IMR-90 (cell line): ENCODE results near the gene DDR1. TPM values are rescaled to one million over a fixed set of nuclear protein-coding genes. Genes with fewer than 3 reads are reported as not detected.

Experiments
- ATAC-seq: fragments of 200-7000 bp; cut with Tn5 transposase; 2 replicates; pipeline ENCODE4 v1.9.1; 2020; ENCODE audit warnings: low read depth, mild to moderate bottlenecking, moderate library complexity
- BruUV-seq: library from RNA; stranded (reverse); fragments of 400-500 nt; replicated peaks from 2 replicates; lab custom pipeline; 2021; lab: Mats Ljungman, UMichigan
- CTCF ChIA-PET: fragments of 300-600 bp; formaldehyde crosslinking; extraction: SDS; loops from one replicate; lab custom pipeline; 2021; ENCODE audit warnings: antibody characterized with exemption; lab: Yijun Ruan, JAX
- POLR2A ChIA-PET: fragments of 300-600 bp; sonication (Branson Sonifier 250); formaldehyde crosslinking; loops from one replicate; lab custom pipeline; 2022; ENCODE audit warnings: antibody characterized with exemption; ENCODE audit not compliant: unreplicated experiment; lab: Charles Lee
- DNase-seq: peaks from one replicate; pipeline ENCODE4 v3.0.0; 2013
- H2AFZ ChIP-seq: replicated peaks from 2 replicates; pipeline ENCODE3; 2013; ENCODE audit warnings: low read length, mild to moderate bottlenecking; ENCODE audit not compliant: poor library complexity
- H2AK5ac ChIP-seq: 2 replicates; pipeline ENCODE4 v1.6.1; 2013; ENCODE audit warnings: low read depth, low read length, inconsistent platforms
- H2AK9ac ChIP-seq: replicated peaks from 2 replicates; pipeline ENCODE3; 2013; ENCODE audit warnings: mild to moderate bottlenecking, low read depth, low read length, moderate library complexity; ENCODE audit not compliant: poor library complexity
- H2BK120ac ChIP-seq: 2 replicates; pipeline ENCODE4 v1.6.1; 2013; ENCODE audit warnings: low read depth, low read length, inconsistent platforms
- H2BK15ac ChIP-seq: 3 replicates; pipeline ENCODE4 v1.6.1; 2013; ENCODE audit warnings: low read depth, low read length, inconsistent platforms
- H2BK20ac ChIP-seq: 2 replicates; pipeline ENCODE4 v1.6.1; 2013; ENCODE audit warnings: low read depth, mild to moderate bottlenecking, inconsistent platforms, low read length, moderate library complexity
- H2BK5ac ChIP-seq: 2 replicates; pipeline ENCODE4 v1.6.1; 2013; ENCODE audit warnings: mild to moderate bottlenecking, low read depth, low read length, inconsistent platforms; ENCODE audit not compliant: poor library complexity, severe bottlenecking
- H3K14ac ChIP-seq: replicated peaks from 2 replicates; pipeline ENCODE4 v1.6.1; 2013; ENCODE audit warnings: low read depth, low read length, inconsistent platforms
- H3K18ac ChIP-seq: 2 replicates; pipeline ENCODE4 v1.6.1; 2013; ENCODE audit warnings: low read depth, low read length, control low read depth
- H3K23ac ChIP-seq: 2 replicates; pipeline ENCODE4 v1.6.1; 2013; ENCODE audit warnings: low read depth, low read length, inconsistent platforms
- H3K27ac ChIP-seq: 2 replicates; pipeline ENCODE4 v1.5.1; 2013; ENCODE audit warnings: mild to moderate bottlenecking, control low read depth, low read length; ENCODE audit not compliant: insufficient read depth
- H3K27me3 ChIP-seq: 2 replicates; pipeline ENCODE4 v1.6.1; 2013; ENCODE audit warnings: low read length; ENCODE audit not compliant: control insufficient read depth, insufficient read depth
- H3K36me3 ChIP-seq: 2 replicates; pipeline ENCODE4 v1.6.1; 2013; ENCODE audit warnings: low read length, mixed read lengths; ENCODE audit not compliant: control insufficient read depth, insufficient read depth
- H3K4ac ChIP-seq: 2 replicates; pipeline ENCODE4 v1.6.1; 2013; ENCODE audit warnings: low read depth, low read length, inconsistent platforms
- H3K4me1 ChIP-seq: 2 replicates; pipeline ENCODE4 v1.6.1; 2013; ENCODE audit warnings: low read length, mixed read lengths; ENCODE audit not compliant: control insufficient read depth, insufficient read depth
- H3K4me2 ChIP-seq: 2 replicates; pipeline ENCODE4 v1.6.1; 2013; ENCODE audit warnings: low read depth, mild to moderate bottlenecking, control low read depth, low read length, moderate library complexity
- H3K4me3 ChIP-seq: 2 replicates; pipeline ENCODE4 v1.5.1; 2013; ENCODE audit warnings: low read depth, mild to moderate bottlenecking, control low read depth, low read length, moderate library complexity; ENCODE audit not compliant: insufficient read depth
- H3K56ac ChIP-seq: 2 replicates; pipeline ENCODE4 v1.6.1; 2013; ENCODE audit warnings: low read length, inconsistent platforms; ENCODE audit not compliant: insufficient read depth; ENCODE audit errors: extremely low read depth
- H3K79me1 ChIP-seq, 2 experiments: 2 replicates each; pipeline ENCODE4 v1.6.1; 2013; ENCODE audit warnings: low read length in 2 of 2, inconsistent platforms in 1 of 2, low read depth in 1 of 2
- H3K9ac ChIP-seq: 2 replicates; pipeline ENCODE4 v1.6.1; 2013; ENCODE audit warnings: low read depth, low read length, control low read depth
- H3K9me1 ChIP-seq: 2 replicates; pipeline ENCODE4 v1.6.1; 2013; ENCODE audit warnings: low read length, inconsistent platforms; ENCODE audit not compliant: insufficient read depth
- H3K9me3 ChIP-seq: 2 replicates; pipeline ENCODE4 v1.6.1; 2013; ENCODE audit warnings: low read length; ENCODE audit not compliant: control insufficient read depth, insufficient read depth
- H4K20me1 ChIP-seq: 2 replicates; pipeline ENCODE4 v1.6.1; 2013; ENCODE audit warnings: low read length, inconsistent platforms; ENCODE audit not compliant: insufficient read depth
- H4K5ac ChIP-seq: 2 replicates; pipeline ENCODE4 v1.6.1; 2013; ENCODE audit warnings: mild to moderate bottlenecking, low read depth, low read length, control low read depth
- H4K8ac ChIP-seq, 2 experiments: 2 replicates each; pipeline ENCODE4 v1.6.1; 2013; ENCODE audit warnings: low read depth in 2 of 2, low read length in 2 of 2, control low read depth in 1 of 2, inconsistent platforms in 1 of 2
- H4K91ac ChIP-seq: 2 replicates; pipeline ENCODE4 v1.6.1; 2013; ENCODE audit warnings: low read depth, low read length, inconsistent platforms; ENCODE audit not compliant: insufficient read depth
- CEBPB ChIP-seq: IDR thresholded peaks from 2 replicates; pipeline ENCODE4 v1.6.1; 2012; ENCODE audit warnings: low read depth, low read length, improper control_type of control experiment
- CHD1 ChIP-seq: IDR thresholded peaks from 2 replicates; pipeline ENCODE4 v1.6.1; 2012; ENCODE audit warnings: low read depth, low read length, improper control_type of control experiment
- CTCF ChIP-seq: conservative IDR thresholded peaks from 2 replicates; pipeline ENCODE4 v1.5.1; 2012; ENCODE audit warnings: mild to moderate bottlenecking, low read depth, low read length, improper control_type of control experiment
- FOS ChIP-seq: fragments of 150-350 bp; IDR thresholded peaks from 2 replicates; pipeline ENCODE4 v1.6.1; 2016; ENCODE audit warnings: low read depth, low read length
- MAFK ChIP-seq: IDR thresholded peaks from 2 replicates; pipeline ENCODE4 v1.6.1; 2012; ENCODE audit warnings: low read depth, low read length, improper control_type of control experiment
- MXI1 ChIP-seq: IDR thresholded peaks from 2 replicates; pipeline ENCODE4 v1.6.1; 2012; ENCODE audit warnings: low read depth, mild to moderate bottlenecking, low read length, moderate library complexity, borderline replicate concordance
- NFE2L2 ChIP-seq: fragments of 150-350 bp; IDR thresholded peaks from 2 replicates; pipeline ENCODE4 v1.6.1; 2016; ENCODE audit warnings: low read depth, mild to moderate bottlenecking, low read length
- RAD21 ChIP-seq: IDR thresholded peaks from 2 replicates; pipeline ENCODE4 v1.6.1; 2012; ENCODE audit warnings: low read length, improper control_type of control experiment
- SMC3 ChIP-seq: fragments of 150-350 bp; IDR thresholded peaks from 2 replicates; pipeline ENCODE4 v1.6.1; 2016; ENCODE audit warnings: low read depth, mild to moderate bottlenecking, antibody characterized with exemption, low read length, moderate library complexity
- USF2 ChIP-seq: fragments of 150-350 bp; IDR thresholded peaks from 2 replicates; pipeline ENCODE4 v1.6.1; 2017; ENCODE audit warnings: mild to moderate bottlenecking, antibody characterized with exemption, low read length, low read depth
- WGBS, 2 experiments: methylation state at CpG; one replicate each; pipeline versions ENCODE4 v1.1.5 to v1.1.7; 2013; ENCODE audit warnings: missing lambda C conversion rate in 2 of 2; ENCODE audit not compliant: insufficient read length in 1 of 2; ENCODE audit errors: extremely low coverage in 2 of 2; 5-methylcytosine and 5-hydroxymethylcytosine counted together
- dilution Hi-C: fragments of 300-500 bp; cut with HindIII; formaldehyde crosslinking; loops from one replicate; pipeline ENCODE4 v1.14.3; 2018; ENCODE audit warnings: low sequenced_read_pairs; ENCODE audit not compliant: unreplicated experiment
- in situ Hi-C: fragments of 300-500 bp; cut with MboI; formaldehyde crosslinking; loops from 3 replicates; pipeline ENCODE4 v1.14.3; 2019; ENCODE audit warnings: low sequenced_read_pairs, inconsistent platforms, mixed read lengths
- intact Hi-C: fragments of 100-400 bp; cut with micrococcal nuclease; formaldehyde crosslinking; loops from 2 replicates; pipeline ENCODE4 v1.10.0; 2022
- polyA plus RNA-seq, 3 experiments: library from polyadenylated mRNA; depleted of rRNA; stranded (reverse); fragments of >200 nt; gene quantifications; 2 replicates each; pipeline ENCODE4 v1.2.3, GENCODE V29; 2012; ENCODE audit warnings: low replicate concordance in 1 of 3
- total RNA-seq: library from RNA; depleted of rRNA; stranded (reverse); fragments of >200 nt; gene quantifications from 2 replicates; pipeline ENCODE4 v1.2.3, GENCODE V29; 2012

The DDR1 gene
- total and polyA plus RNA-seq, 2 of the 4 experiments (the other 2 are of a cell fraction) = 5.6 to 19.6 TPM

GRCh38 chr6:30861257-30862048 is 22.9 kb upstream of the DDR1 start (continued):
- TF ChIP-seq NFE2L2 = no peak

- Histone ChIP-seq H3K79me1 (no peaks in the 10 kb centered on the region), H2AK5ac (no peak overlapping the region), H4K20me1 (no peaks in the 10 kb centered on the region), H3K36me3 (no peaks in the 10 kb centered on the region), H3K23ac (no peak overlapping the region), H3K4me1 (no peaks in the 10 kb centered on the region; the same call in 1 of the 2 replicates), H2BK5ac (no peak overlapping the region), H4K5ac (no peak overlapping the region), H2AFZ (no peak overlapping the region), H3K9me1 (0 out of 2 replicates have a peak, but pooled peaks cover 4% of the 10 kb centered on the region), H3K27ac (no peak overlapping the region), H3K14ac (peak overlapping the region; percentile 9; the same call in 1 of the 2 replicates), H3K4me3 (no peak overlapping the region), H3K4me2 (no peak overlapping the region), H4K8ac (no peak overlapping the region), H3K18ac (no peak overlapping the region), H4K91ac (no peak overlapping the region), H2BK15ac (no peak overlapping the region), H3K9me3 (peaks cover 2% of the 10 kb centered on the region; the same call in 1 of the 2 replicates), H2BK120ac (no peak overlapping the region), H3K9ac (no peak overlapping the region), H3K4ac (no peak overlapping the region), H2AK9ac (no peak overlapping the region), H2BK20ac (0 out of 2 replicates have a peak overlapping the region, but pooled peaks have one; percentile 55), H3K27me3 (peaks cover 19% of the 10 kb centered on the region), H3K56ac (no peak overlapping the region)
- dilution Hi-C loops (no loop called here), intact Hi-C loops (no loop called here), in situ Hi-C loops (no loop called here)
- BruUV-seq = no TSS peak
- ChIA-PET POLR2A (no interaction called here), CTCF (interaction anchor here (1.2 kb wide), 1 partner anchor 33 kb away, joined by 4 read pairs; no protein-coding TSS in a partner anchor)
- ATAC-seq (peak; percentile 35), DNase-seq (no peak)
- 90% methylated on average over 3 of the region's 10 CpGs; no CpG with 5 or more reads in 1 of the 2 experiments for WGBS, 2 experiments
- TF ChIP-seq FOS (no peak), NFE2L2 (no peak), CTCF (no peak), USF2 (no peak), RAD21 (no peak), MXI1 (no peak), MAFK (no peak), CEBPB (no peak), CHD1 (no peak), SMC3 (no peak)
These were observed 22.0 kb upstream of the DDR1 start for GRCh38 chr6:30862156-30862875.
